ENCODE data around the gene CTNNA3. TPM values are rescaled to one million over a fixed set of nuclear protein-coding genes. Genes with fewer than 3 reads are reported as not detected.

The CTNNA3 gene
- total RNA-seq, 1 donor, result not detected

- no peaks in the 10 kb centered on the region for H3K79me2 ChIP-seq (ENCODE audit: insufficient read depth, low read length)
- H4K20me1 ChIP-seq (ENCODE audit: insufficient read depth, low read length), result no peaks in the 10 kb centered on the region
- no peak for TF ChIP-seq CTCF (IDR thresholded peaks at IDR 0.05; ENCODE audit: extremely low read depth, low read depth, low read length)
- H2AFZ ChIP-seq (ENCODE audit: low read length), result no peak overlapping the region
- no peak overlapping the region for H3K4me3 ChIP-seq (ENCODE audit: insufficient read depth, low read length)
- DNase-seq (ENCODE audit: insufficient read length, low spot score, missing footprints), result peak; percentile 6
- no peaks in the 10 kb centered on the region for H3K4me1 ChIP-seq (ENCODE audit: insufficient read depth, low read length)
- H3K27me3 ChIP-seq (ENCODE audit: insufficient read depth, low read length), result no peaks in the 10 kb centered on the region
- no peaks in the 10 kb centered on the region for H3K9me3 ChIP-seq (ENCODE audit: low read depth, low read length)
- no peaks in the 10 kb centered on the region for H3K36me3 ChIP-seq (ENCODE audit: insufficient read depth, low read length)
- H3K27ac ChIP-seq (ENCODE audit: low read depth, low read length), result no peak overlapping the region
- H3K4me2 ChIP-seq (ENCODE audit: insufficient read depth, low read length), result no peak overlapping the region
Observed at GRCh38 chr10:66501356-66501755, 1194.6 kb downstream of the CTNNA3 start.

- H3K9me3 ChIP-seq (ENCODE audit: low read depth, low read length), result peaks cover 3% of the 10 kb centered on the region
- H3K4me3 ChIP-seq (ENCODE audit: insufficient read depth, low read length), result no peak overlapping the region
- H3K36me3 ChIP-seq (ENCODE audit: insufficient read depth, low read length), result no peaks in the 10 kb centered on the region
- no peak for TF ChIP-seq CTCF (IDR thresholded peaks at IDR 0.05; ENCODE audit: extremely low read depth, low read depth, low read length)
- no peak overlapping the region for H3K4me2 ChIP-seq (ENCODE audit: insufficient read depth, low read length)
- H3K79me2 ChIP-seq (ENCODE audit: insufficient read depth, low read length), result no peaks in the 10 kb centered on the region
- no peak overlapping the region for H2AFZ ChIP-seq (ENCODE audit: low read length)
- H3K27me3 ChIP-seq (ENCODE audit: insufficient read depth, low read length), result no peaks in the 10 kb centered on the region
- no peak for DNase-seq (ENCODE audit: insufficient read length, low spot score, missing footprints)
- H3K4me1 ChIP-seq (ENCODE audit: insufficient read depth, low read length), result no peaks in the 10 kb centered on the region
- H3K27ac ChIP-seq (ENCODE audit: low read depth, low read length), result no peak overlapping the region
- no peaks in the 10 kb centered on the region for H4K20me1 ChIP-seq (ENCODE audit: insufficient read depth, low read length)
Observed at GRCh38 chr10:66483966-66484365, 1212.0 kb downstream of the CTNNA3 start.

GRCh38 chr10:66472156-66472555 lies 1223.8 kb downstream of the CTNNA3 start:
- no peak overlapping the region for H3K4me3 ChIP-seq (ENCODE audit: insufficient read depth, low read length)
- H3K79me2 ChIP-seq (ENCODE audit: insufficient read depth, low read length), result no peaks in the 10 kb centered on the region
- H3K27ac ChIP-seq (ENCODE audit: low read depth, low read length), result no peak overlapping the region
- H2AFZ ChIP-seq (ENCODE audit: low read length), result no peak overlapping the region
- DNase-seq (ENCODE audit: insufficient read length, low spot score, missing footprints), result no peak
- no peaks in the 10 kb centered on the region for H3K9me3 ChIP-seq (ENCODE audit: low read depth, low read length)
- H3K4me2 ChIP-seq (ENCODE audit: insufficient read depth, low read length), result no peak overlapping the region
- no peak for TF ChIP-seq CTCF (IDR thresholded peaks at IDR 0.05; ENCODE audit: extremely low read depth, low read depth, low read length)
- no peaks in the 10 kb centered on the region for H3K4me1 ChIP-seq (ENCODE audit: insufficient read depth, low read length)
- no peaks in the 10 kb centered on the region for H3K36me3 ChIP-seq (ENCODE audit: insufficient read depth, low read length)
- H3K27me3 ChIP-seq (ENCODE audit: insufficient read depth, low read length), result no peaks in the 10 kb centered on the region
- H4K20me1 ChIP-seq (ENCODE audit: insufficient read depth, low read length), result no peaks in the 10 kb centered on the region

- H3K79me2 ChIP-seq (ENCODE audit: insufficient read depth, low read length), result no peaks in the 10 kb centered on the region
- H4K20me1 ChIP-seq (ENCODE audit: insufficient read depth, low read length), result no peaks in the 10 kb centered on the region
- H3K36me3 ChIP-seq (ENCODE audit: insufficient read depth, low read length), result no peaks in the 10 kb centered on the region
- H3K4me3 ChIP-seq (ENCODE audit: insufficient read depth, low read length), result no peak overlapping the region
- TF ChIP-seq CTCF (IDR thresholded peaks at IDR 0.05; ENCODE audit: extremely low read depth, low read depth, low read length), result no peak
- no peak for DNase-seq (ENCODE audit: insufficient read length, low spot score, missing footprints)
- H3K4me1 ChIP-seq (ENCODE audit: insufficient read depth, low read length), result no peaks in the 10 kb centered on the region
- no peak overlapping the region for H3K4me2 ChIP-seq (ENCODE audit: insufficient read depth, low read length)
- no peak overlapping the region for H2AFZ ChIP-seq (ENCODE audit: low read length)
- H3K27ac ChIP-seq (ENCODE audit: low read depth, low read length), result no peak overlapping the region
- H3K27me3 ChIP-seq (ENCODE audit: insufficient read depth, low read length), result no peaks in the 10 kb centered on the region
- H3K9me3 ChIP-seq (ENCODE audit: low read depth, low read length), result peaks cover 3% of the 10 kb centered on the region
Observed at GRCh38 chr10:66467042-66467441, 1229.0 kb downstream of the CTNNA3 start.

All from osteoblast (primary cell).